Spleen (tissue), 7 donors: Measurements from ENCODE around the gene METTL23.

Experiments
- POLR2A ChIP-seq, 3 donors: fragments of 450-650 bp; IDR thresholded peaks; one replicate each; pipeline ENCODE4 v1.5.1; 2017; ENCODE audit warnings: antibody characterized with exemption in 3 of 3, mild to moderate bottlenecking in 1 of 3
- TF ChIP-seq, protein P1 (sequence below), 11 experiments: fragments of 200-600 bp in 7 of 11; fragments of 450-650 bp in 4 of 11; sonication (generic) in 4 of 11; IDR thresholded peaks in 8 of 11; conservative IDR thresholded peaks in 3 of 11; 1 replicate in 7 of 11; 2 replicates in 4 of 11; pipeline versions ENCODE4 v1.4.0 to v1.8.0; 2016 to 2021; ENCODE audit warnings: antibody characterized with exemption in 11 of 11, inconsistent platforms in 4 of 11, mild to moderate bottlenecking in 1 of 11
- donor health status: DM: no; HTN: no; CAD: no; lungs with moderate emphysema.
- donor health status: DM: no; HTN: no; CAD: no.
- donor health status: DM: no; HTN: no; CAD: no.

DNA sequence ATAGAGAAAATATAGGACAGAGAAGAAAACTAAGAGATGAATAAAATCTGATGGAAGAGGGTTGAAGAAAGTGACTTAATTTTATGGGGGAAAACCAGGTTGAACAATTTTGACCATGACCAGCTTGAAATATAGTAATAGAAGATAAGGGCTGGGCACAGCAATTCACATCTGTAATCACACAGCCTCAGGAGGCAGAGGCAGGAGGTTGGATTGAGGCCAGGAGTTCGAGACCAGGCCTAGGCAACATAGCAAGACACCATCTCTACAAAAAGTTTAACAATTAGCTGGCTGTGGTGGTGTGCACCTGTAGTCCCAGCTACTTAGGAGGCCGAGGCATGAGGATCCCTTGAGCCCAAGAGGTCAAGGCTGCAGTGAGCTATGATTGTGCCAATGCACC lies 24.6 kb upstream of the METTL23 start:
- TF ChIP-seq, protein P1, sequence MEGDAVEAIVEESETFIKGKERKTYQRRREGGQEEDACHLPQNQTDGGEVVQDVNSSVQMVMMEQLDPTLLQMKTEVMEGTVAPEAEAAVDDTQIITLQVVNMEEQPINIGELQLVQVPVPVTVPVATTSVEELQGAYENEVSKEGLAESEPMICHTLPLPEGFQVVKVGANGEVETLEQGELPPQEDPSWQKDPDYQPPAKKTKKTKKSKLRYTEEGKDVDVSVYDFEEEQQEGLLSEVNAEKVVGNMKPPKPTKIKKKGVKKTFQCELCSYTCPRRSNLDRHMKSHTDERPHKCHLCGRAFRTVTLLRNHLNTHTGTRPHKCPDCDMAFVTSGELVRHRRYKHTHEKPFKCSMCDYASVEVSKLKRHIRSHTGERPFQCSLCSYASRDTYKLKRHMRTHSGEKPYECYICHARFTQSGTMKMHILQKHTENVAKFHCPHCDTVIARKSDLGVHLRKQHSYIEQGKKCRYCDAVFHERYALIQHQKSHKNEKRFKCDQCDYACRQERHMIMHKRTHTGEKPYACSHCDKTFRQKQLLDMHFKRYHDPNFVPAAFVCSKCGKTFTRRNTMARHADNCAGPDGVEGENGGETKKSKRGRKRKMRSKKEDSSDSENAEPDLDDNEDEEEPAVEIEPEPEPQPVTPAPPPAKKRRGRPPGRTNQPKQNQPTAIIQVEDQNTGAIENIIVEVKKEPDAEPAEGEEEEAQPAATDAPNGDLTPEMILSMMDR (IDR thresholded peaks at IDR 0.05 in 8 of 11, conservative IDR thresholded peaks at IDR 0.05 in 3 of 11): no peak
- TF ChIP-seq POLR2A (IDR thresholded peaks at IDR 0.05): no peak
